GM12865 (cell line): ENCODE data around the gene TPSB2.

Experiments used
- DNase-seq: peaks from one replicate; pipeline ENCODE4 v3.0.0; 2010; ENCODE audit warnings: low read depth
- H3K4me3 ChIP-seq: 2 replicates; pipeline ENCODE4 v1.5.1; 2011; ENCODE audit warnings: mild to moderate bottlenecking, low read depth, low read length, control low read depth
- CTCF ChIP-seq: IDR thresholded peaks from 2 replicates; pipeline ENCODE4 v1.5.1; 2011; ENCODE audit warnings: low read length, control low read depth, low read depth, inconsistent platforms; ENCODE audit not compliant: insufficient read depth; ENCODE audit errors: missing control alignments

TPSB2 gene

DNA sequence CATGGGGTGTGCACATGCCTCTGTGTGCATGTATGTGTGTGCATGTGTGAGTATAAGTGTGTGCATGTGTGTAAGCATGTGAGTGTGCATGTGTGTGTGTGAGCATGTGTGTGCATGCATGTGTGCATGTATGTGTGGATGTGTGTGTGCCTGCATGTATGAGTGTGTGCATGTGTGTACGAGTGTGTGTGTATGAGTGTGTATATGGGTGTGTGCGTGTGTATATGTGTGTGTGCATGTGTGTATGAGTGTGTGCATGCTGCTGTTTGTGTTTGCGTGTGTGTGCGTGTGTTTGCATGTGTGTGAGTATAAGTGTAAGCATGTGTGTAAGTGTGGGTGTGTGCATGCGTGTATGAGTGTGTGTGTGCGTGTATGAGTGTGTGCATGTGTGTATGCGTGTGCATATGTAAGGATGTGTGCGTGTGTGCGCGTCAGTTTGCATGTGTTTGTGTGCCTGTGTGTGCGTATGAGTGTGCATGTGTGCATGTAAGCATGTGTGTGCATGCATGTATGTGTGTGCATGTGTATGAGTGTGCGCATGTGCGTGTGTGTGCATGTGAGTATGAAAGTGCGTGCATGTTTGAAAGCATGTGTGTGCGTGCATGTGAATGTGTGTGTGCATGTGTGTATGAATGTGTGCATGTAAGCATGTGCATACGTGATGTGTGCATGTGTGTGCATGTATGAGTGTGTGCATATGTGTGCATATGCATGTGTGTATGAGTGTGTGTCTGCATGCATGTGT, 34.5 kb upstream of the TPSB2 start:
- no peak for DNase-seq
- no peak overlapping the region for H3K4me3 ChIP-seq
- TF ChIP-seq CTCF, result no peak

GRCh38 chr16:1263591-1264344, 33.8 kb upstream of the TPSB2 start:
- no peak overlapping the region for H3K4me3 ChIP-seq
- no peak for DNase-seq
- no peak for TF ChIP-seq CTCF

- TF ChIP-seq CTCF, result no peak
- no peak for DNase-seq
- no peak overlapping the region for H3K4me3 ChIP-seq
Observed at GRCh38 chr16:1262846-1263221, 32.9 kb upstream of the TPSB2 start.

- DNase-seq, result no peak
- no peak for TF ChIP-seq CTCF
- H3K4me3 ChIP-seq, result no peak overlapping the region
Observed at GRCh38 chr16:1262210-1262845, 32.3 kb upstream of the TPSB2 start.

GRCh38 chr16:1261131-1261892, 31.3 kb upstream of the TPSB2 start:
- H3K4me3 ChIP-seq, result no peak overlapping the region
- TF ChIP-seq CTCF, result no peak
- no peak for DNase-seq

DNA sequence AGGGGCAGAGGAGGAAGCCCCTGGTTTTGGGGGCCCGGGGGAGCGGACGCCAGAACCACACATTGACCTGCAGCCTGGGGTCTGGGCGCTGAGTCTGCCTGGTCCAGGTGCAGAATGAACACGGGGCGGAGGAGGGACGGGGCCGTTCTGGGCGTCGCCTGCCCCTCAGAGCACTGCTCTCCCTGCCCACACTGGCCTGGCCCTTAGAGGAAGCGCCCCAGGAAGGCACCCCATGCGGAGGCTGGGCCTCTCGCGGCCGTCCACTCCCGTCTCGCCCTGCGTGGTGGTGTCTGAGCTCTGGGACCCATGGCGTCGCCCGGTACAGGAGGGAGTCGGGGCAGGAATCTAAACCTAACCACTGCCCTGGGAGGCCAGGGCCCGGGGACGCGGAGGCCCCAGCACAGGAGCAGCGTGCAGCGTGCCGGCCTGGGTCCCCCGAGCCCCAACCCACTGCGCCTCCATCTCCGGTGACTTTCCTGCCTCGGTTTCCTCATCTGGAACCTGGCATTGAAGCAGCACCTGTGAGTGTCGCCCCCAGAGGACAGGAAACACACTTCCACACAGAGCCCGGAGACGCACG, 30.2 kb upstream of the TPSB2 start:
- no peak overlapping the region for H3K4me3 ChIP-seq
- TF ChIP-seq CTCF, result no peak
- no peak for DNase-seq
